ENCODE data around the gene UBE2E2.

DNA sequence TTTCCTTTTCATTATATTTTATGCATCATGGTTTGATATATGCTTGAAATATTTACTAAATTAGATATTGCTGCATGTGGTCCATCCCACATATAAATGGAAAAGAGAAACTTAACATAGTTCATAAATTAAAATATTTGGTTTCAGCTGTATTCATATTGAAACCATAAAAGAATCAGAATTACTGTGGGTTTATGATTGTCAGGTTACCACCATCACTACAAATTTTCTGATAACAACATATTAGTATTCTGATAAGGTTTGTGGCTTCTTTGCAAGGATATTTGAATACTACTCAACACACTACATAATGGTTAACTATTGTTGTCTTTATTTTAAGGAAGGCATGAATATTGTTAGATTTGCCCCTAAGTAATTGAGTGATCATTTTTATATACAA lies 235.5 kb downstream of the UBE2E2 start:
- TF ChIP-seq, protein P1, sequence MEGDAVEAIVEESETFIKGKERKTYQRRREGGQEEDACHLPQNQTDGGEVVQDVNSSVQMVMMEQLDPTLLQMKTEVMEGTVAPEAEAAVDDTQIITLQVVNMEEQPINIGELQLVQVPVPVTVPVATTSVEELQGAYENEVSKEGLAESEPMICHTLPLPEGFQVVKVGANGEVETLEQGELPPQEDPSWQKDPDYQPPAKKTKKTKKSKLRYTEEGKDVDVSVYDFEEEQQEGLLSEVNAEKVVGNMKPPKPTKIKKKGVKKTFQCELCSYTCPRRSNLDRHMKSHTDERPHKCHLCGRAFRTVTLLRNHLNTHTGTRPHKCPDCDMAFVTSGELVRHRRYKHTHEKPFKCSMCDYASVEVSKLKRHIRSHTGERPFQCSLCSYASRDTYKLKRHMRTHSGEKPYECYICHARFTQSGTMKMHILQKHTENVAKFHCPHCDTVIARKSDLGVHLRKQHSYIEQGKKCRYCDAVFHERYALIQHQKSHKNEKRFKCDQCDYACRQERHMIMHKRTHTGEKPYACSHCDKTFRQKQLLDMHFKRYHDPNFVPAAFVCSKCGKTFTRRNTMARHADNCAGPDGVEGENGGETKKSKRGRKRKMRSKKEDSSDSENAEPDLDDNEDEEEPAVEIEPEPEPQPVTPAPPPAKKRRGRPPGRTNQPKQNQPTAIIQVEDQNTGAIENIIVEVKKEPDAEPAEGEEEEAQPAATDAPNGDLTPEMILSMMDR (conservative IDR thresholded peaks at IDR 0.05 in 1 of 2, IDR thresholded peaks at IDR 0.05 in 1 of 2; ENCODE audit: extremely low read depth in 1 of 2, insufficient read depth in 1 of 2, low read depth in 1 of 2, low read length in 2 of 2) = no peak
- TF ChIP-seq EZH2 (IDR thresholded peaks at IDR 0.05; ENCODE audit: borderline replicate concordance, low read length) = no peak
